HCT116 (cell line): Measurements from ENCODE around the gene STARD4. TPM values are rescaled to one million over a fixed set of nuclear protein-coding genes. Genes with fewer than 3 reads are reported as not detected.

Experiments
- ATAC-seq: fragments of 200-7000 bp; cut with Tn5 transposase; 2 replicates; pipeline ENCODE4 v1.9.1; 2020; ENCODE audit warnings: mild to moderate bottlenecking, moderate library complexity
- Bru-seq: library from RNA; stranded (reverse); fragments of 400-500 nt; gene quantifications from one replicate; lab custom pipeline; 2021; lab: Mats Ljungman, UMichigan
- BruChase-seq, 2 experiments: library from RNA; stranded (reverse); fragments of 400-500 nt; gene quantifications; one replicate each; lab custom pipeline; 2021; lab: Mats Ljungman, UMichigan
- BruUV-seq: library from RNA; stranded (reverse); fragments of 400-500 nt; replicated peaks from 2 replicates; lab custom pipeline; 2021; lab: Mats Ljungman, UMichigan
- CTCF ChIA-PET: fragments of 300-600 bp; sonication (Branson Sonifier 250); formaldehyde crosslinking; loops from one replicate; lab custom pipeline; 2021; ENCODE audit warnings: antibody characterized with exemption; lab: Charles Lee
- POLR2A ChIA-PET: fragments of 300-600, 350-600 bp; sonication (Branson Sonifier 250); formaldehyde crosslinking; loops from one replicate; lab custom pipeline; 2021; ENCODE audit warnings: antibody characterized with exemption; lab: Charles Lee
- RAD21 ChIA-PET, 2 experiments: fragments of 300-600 bp; sonication (Branson Sonifier 250); formaldehyde crosslinking; loops; one replicate each; lab custom pipeline; 2023; ENCODE audit warnings: low total read pairs in 2 of 2; ENCODE audit not compliant: uncharacterized antibody in 2 of 2, unreplicated experiment in 2 of 2, low non-redundant PET in 1 of 2; lab: Charles Lee
- DNase-seq: peaks from one replicate; pipeline ENCODE4 v3.0.0-alpha.2; 2010; ENCODE audit warnings: low read depth, low spot score
- H2AFZ ChIP-seq: fragments of 200-600 bp; shearing (Covaris generic), sonication (generic); 2 replicates; pipeline ENCODE4 v1.6.1; 2017; ENCODE audit warnings: low read depth, mixed run types, mixed read lengths, antibody characterized with exemption, low read length; ENCODE audit not compliant: poor library complexity, severe bottlenecking
- H3K27ac ChIP-seq: 2 replicates; pipeline ENCODE4 v1.5.1; 2012; ENCODE audit warnings: low read depth, low read length
- H3K27me3 ChIP-seq: fragments of 200-600 bp; sonication (generic); 2 replicates; pipeline ENCODE4 v1.6.1; 2016; ENCODE audit warnings: mixed run types, low read length, mixed read lengths; ENCODE audit not compliant: insufficient read depth
- H3K36me3 ChIP-seq, 2 experiments: fragments of 200-500 bp in 1 of 2; fragments of 200-600 bp in 1 of 2; sonication (Bioruptor generic) in 1 of 2; sonication (generic) in 1 of 2; 2 replicates each; pipeline versions ENCODE4 v1.5.1 to v1.6.1; 2014 to 2016; ENCODE audit warnings: low read length in 2 of 2, inconsistent platforms in 1 of 2, mixed read lengths in 1 of 2, mixed run types in 1 of 2; ENCODE audit not compliant: insufficient read depth in 2 of 2, control insufficient read depth in 1 of 2
- H3K4me1 ChIP-seq, 2 experiments: fragments of 200-600 bp in 1 of 2; sonication (generic) in 1 of 2; 2 replicates each; pipeline versions ENCODE4 v1.5.1 to v1.6.1; 2012 to 2017; ENCODE audit warnings: low read length in 2 of 2, inconsistent platforms in 1 of 2, mild to moderate bottlenecking in 1 of 2, mixed read lengths in 1 of 2, mixed run types in 1 of 2, moderate library complexity in 1 of 2; ENCODE audit not compliant: insufficient read depth in 2 of 2, control insufficient read depth in 1 of 2
- H3K4me2 ChIP-seq: fragments of 200-600 bp; sonication (generic); 2 replicates; pipeline ENCODE4 v1.6.1; 2017; ENCODE audit warnings: mixed run types, low read length, mixed read lengths
- H3K4me3 ChIP-seq, 2 experiments: fragments of 200-600 bp in 1 of 2; sonication (generic) in 1 of 2; replicated peaks in 1 of 2; 2 replicates each; pipeline ENCODE4 v1.5.1; 2011 to 2016; ENCODE audit warnings: low read length in 2 of 2, control low read depth in 1 of 2, low read depth in 1 of 2, mild to moderate bottlenecking in 1 of 2, mixed read lengths in 1 of 2, mixed run types in 1 of 2
- H3K79me2 ChIP-seq: fragments of 200-600 bp; sonication (generic); 2 replicates; pipeline ENCODE4 v1.6.1; 2017; ENCODE audit warnings: mild to moderate bottlenecking, mixed run types, low read length, moderate library complexity, mixed read lengths; ENCODE audit not compliant: insufficient read depth
- H3K9ac ChIP-seq: fragments of 200-600 bp; sonication (generic); 2 replicates; pipeline ENCODE4 v1.6.1; 2016; ENCODE audit warnings: low read length, mixed read lengths
- H3K9me2 ChIP-seq: fragments of 200-600 bp; sonication (generic), shearing (Covaris generic); 2 replicates; pipeline ENCODE4 v1.6.1; 2017; ENCODE audit warnings: mixed run types, mild to moderate bottlenecking, moderate library complexity; ENCODE audit not compliant: insufficient read depth
- H3K9me3 ChIP-seq, 2 experiments: fragments of 200-500 bp in 1 of 2; fragments of 200-600 bp in 1 of 2; sonication (Bioruptor generic) in 1 of 2; sonication (generic) in 1 of 2; 2 replicates each; pipeline ENCODE4 v1.6.1; 2014 to 2017; ENCODE audit warnings: low read length in 2 of 2, mixed read lengths in 2 of 2, inconsistent platforms in 1 of 2, low read depth in 1 of 2, mild to moderate bottlenecking in 1 of 2, mixed run types in 1 of 2, moderate library complexity in 1 of 2; ENCODE audit not compliant: control insufficient read depth in 1 of 2, insufficient read depth in 1 of 2
- H4K20me1 ChIP-seq: fragments of 200-600 bp; sonication (generic), shearing (Covaris generic); 2 replicates; pipeline ENCODE4 v1.6.1; 2017; ENCODE audit warnings: mixed run types, mild to moderate bottlenecking, moderate library complexity; ENCODE audit not compliant: insufficient read depth
- CBX3 ChIP-seq: IDR thresholded peaks from 2 replicates; pipeline ENCODE4 v1.6.1; 2012; ENCODE audit warnings: low read depth
- CEBPB ChIP-seq: IDR thresholded peaks from 2 replicates; pipeline ENCODE4 v1.6.1; 2012; ENCODE audit warnings: low read depth
- EGR1 ChIP-seq: IDR thresholded peaks from 2 replicates; pipeline ENCODE4 v1.6.1; 2012; ENCODE audit warnings: low read depth
- ELF1 ChIP-seq: IDR thresholded peaks from 2 replicates; pipeline ENCODE4 v1.6.1; 2012; ENCODE audit warnings: low read depth, borderline replicate concordance
- EZH2 ChIP-seq: fragments of 200-600 bp; sonication (generic); IDR thresholded peaks from 2 replicates; pipeline ENCODE4 v1.6.1; 2017; ENCODE audit warnings: antibody characterized with exemption, mixed run types
- FOSL1 ChIP-seq: IDR thresholded peaks from 2 replicates; pipeline ENCODE4 v1.6.1; 2012; ENCODE audit warnings: low read depth
- RAD21 ChIP-seq: IDR thresholded peaks from 2 replicates; pipeline ENCODE4 v1.6.1; 2012; ENCODE audit warnings: low read depth, mild to moderate bottlenecking
- SIN3A ChIP-seq: IDR thresholded peaks from 2 replicates; pipeline ENCODE4 v1.6.1; 2012; ENCODE audit warnings: low read depth
- SP1 ChIP-seq: IDR thresholded peaks from 2 replicates; pipeline ENCODE4 v1.6.1; 2012; ENCODE audit warnings: low read depth
- SRF ChIP-seq: IDR thresholded peaks from 2 replicates; pipeline ENCODE4 v1.6.1; 2012; ENCODE audit warnings: low read depth
- YY1 ChIP-seq: IDR thresholded peaks from 2 replicates; pipeline ENCODE4 v1.6.1; 2011; ENCODE audit warnings: low read length, low read depth, moderate library complexity, mild to moderate bottlenecking; ENCODE audit not compliant: insufficient replicate concordance; ENCODE audit errors: extremely low read depth
- intact Hi-C: fragments of 100-400 bp; cut with micrococcal nuclease; formaldehyde crosslinking; loops from 2 replicates; pipeline ENCODE4 v1.10.0; 2022
- long read RNA-seq: library from polyadenylated mRNA; unstranded; transcript quantifications from one replicate; pipeline ENCODE4 v2.0.0, GENCODE V29; 2021; ENCODE audit not compliant: unreplicated experiment
- polyA plus RNA-seq: library from polyadenylated mRNA; unstranded; fragments of >200 nt; gene quantifications from 2 replicates; pipeline ENCODE4 v1.2.1, GENCODE V29; 2012; ENCODE audit warnings: missing spikeins
- total RNA-seq: library from RNA; stranded (reverse); gene quantifications from one replicate; pipeline ENCODE4 v1.2.1, GENCODE V29; 2021; ENCODE audit not compliant: unreplicated experiment
- TF ChIP-seq, protein P1 (sequence below): IDR thresholded peaks from 2 replicates; pipeline ENCODE4 v1.6.1; 2012
- TF ChIP-seq, protein P2 (sequence below): IDR thresholded peaks from 2 replicates; pipeline ENCODE4 v1.6.1; 2012; ENCODE audit warnings: low read depth
- TF ChIP-seq, protein P3 (sequence below): IDR thresholded peaks from 2 replicates; pipeline ENCODE4 v1.6.1; 2011; ENCODE audit warnings: mild to moderate bottlenecking, low read length, moderate library complexity; ENCODE audit not compliant: insufficient replicate concordance; ENCODE audit errors: extremely low read depth
- TF ChIP-seq, protein P4 (sequence below), 3 experiments: fragments of 200-600 bp in 1 of 3; sonication (generic) in 1 of 3; IDR thresholded peaks in 2 of 3; conservative IDR thresholded peaks in 1 of 3; 2 replicates each; pipeline ENCODE4 v1.5.1; 2012 to 2017; ENCODE audit warnings: low read depth in 2 of 3, low read length in 2 of 3, antibody characterized with exemption in 1 of 3, borderline replicate concordance in 1 of 3, control low read depth in 1 of 3, mild to moderate bottlenecking in 1 of 3, mixed read lengths in 1 of 3, mixed run types in 1 of 3, moderate library complexity in 1 of 3; ENCODE audit not compliant: insufficient read depth in 1 of 3

The STARD4 gene, protein sequence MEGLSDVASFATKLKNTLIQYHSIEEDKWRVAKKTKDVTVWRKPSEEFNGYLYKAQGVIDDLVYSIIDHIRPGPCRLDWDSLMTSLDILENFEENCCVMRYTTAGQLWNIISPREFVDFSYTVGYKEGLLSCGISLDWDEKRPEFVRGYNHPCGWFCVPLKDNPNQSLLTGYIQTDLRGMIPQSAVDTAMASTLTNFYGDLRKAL
- total RNA-seq: 44.3 TPM
- polyA plus RNA-seq: 18.7 and 20.5 TPM in 2 replicates
- percentile 71 among the genes with signal in this experiment for Bru-seq, nascent RNA
- percentile 91 among the genes with signal in this experiment for BruChase-seq, experiment 1, labeled RNA remaining after a 6-hour chase
- percentile 83 among the genes with signal in this experiment for BruChase-seq, experiment 2, labeled RNA remaining after a 2-hour chase
- long read RNA-seq, full-length matches to known transcripts: 57 of 78 reads
- long read RNA-seq, partial matches to known transcripts: 1 of 78 reads
- long read RNA-seq, other reads (novel, unspliced or antisense): 20 of 78 reads

DNA sequence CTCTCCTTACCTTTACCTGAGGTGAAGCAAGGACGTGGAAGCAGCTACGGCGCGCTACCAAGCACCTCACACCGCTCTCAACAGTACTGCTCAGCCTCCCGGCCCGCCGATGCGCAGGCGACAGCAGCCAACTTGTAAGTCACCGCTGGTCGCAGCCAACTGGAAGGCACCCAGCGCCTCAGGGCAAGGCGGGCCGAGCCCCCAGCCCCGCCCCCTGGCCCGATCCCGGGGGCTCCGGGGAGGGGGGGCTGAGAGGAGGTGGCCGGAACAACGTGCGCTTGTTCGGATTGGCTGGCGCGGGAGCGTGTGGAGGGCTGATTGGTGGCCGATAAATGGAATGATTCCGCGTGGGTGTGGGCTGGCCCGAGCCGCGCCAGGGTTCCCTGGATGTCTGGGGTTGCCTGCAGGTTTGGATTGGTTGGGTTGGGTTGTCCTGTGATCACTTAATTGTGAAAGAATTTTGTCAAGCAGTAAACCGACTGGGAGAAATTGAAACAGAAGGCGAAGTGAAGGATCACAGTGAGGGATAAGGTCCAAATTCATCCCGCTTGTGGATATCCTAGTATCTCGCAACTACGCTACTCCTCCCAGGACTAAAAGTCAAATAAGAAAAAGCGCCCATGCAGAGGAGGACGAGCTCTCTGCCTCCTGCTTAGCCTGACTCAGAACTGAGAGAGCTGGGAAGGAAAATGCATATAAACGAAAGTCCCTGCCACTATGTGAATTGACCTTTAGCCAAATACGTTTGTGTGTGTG is at the start of gene STARD4:
Gene STARD4, minus strand, starts transcription at position 161 of the 756 bp plus-strand sequence. CDS start 5,102 bp downstream, outside the sequence.
- Histone ChIP-seq H3K4me2 (peak within 1 kb of the TSS; percentile 79), H3K4me1 (peaks cover 13 to 22% of the 10 kb centered on the region in 2 experiments), H3K27ac (peak within 1 kb of the TSS; percentile 89), H3K9ac (peak within 1 kb of the TSS; percentile 73), H3K9me3 (no peaks in the 10 kb centered on the region), H4K20me1 (no peaks in the 10 kb centered on the region), H3K36me3 (no peaks in the 10 kb centered on the region), H3K27me3 (no peaks in the 10 kb centered on the region), H3K4me3 (peak within 1 kb of the TSS; percentile 76 to 83), H2AFZ (peak within 1 kb of the TSS; percentile 94), H3K79me2 (peaks cover 36% of the 10 kb centered on the region; the same call in 1 of the 2 replicates), H3K9me2 (no peaks in the 10 kb centered on the region)
- no TSS peak for BruUV-seq
- ChIA-PET CTCF (interaction anchor here (1.5 kb wide), 1 partner anchor 19 kb away, joined by 8 read pairs; no protein-coding TSS in a partner anchor), POLR2A (interaction anchor here (0.6 to 1.0 kb wide), 2 partner anchors 12 to 648 kb away, joined by 3 read pairs; no protein-coding TSS in a partner anchor), RAD21 (no interaction called here)
- intact Hi-C loops: no loop called here
- DNase-seq: peak; percentile 84
- ATAC-seq: peak; percentile 95
- TF ChIP-seq FOSL1 (no peak), EGR1 (peak; percentile 97), RAD21 (no peak), SP1 (peak; percentile 91), EZH2 (no peak), CBX3 (peak; percentile 60; the same call in 1 of the 2 replicates), SIN3A (peak; percentile 76; the same call in 1 of the 2 replicates), YY1 (peak; percentile 76), SRF (no peak), CEBPB (no peak; the same call in 1 of the 2 replicates), ELF1 (no peak)
- TF ChIP-seq, protein P1, sequence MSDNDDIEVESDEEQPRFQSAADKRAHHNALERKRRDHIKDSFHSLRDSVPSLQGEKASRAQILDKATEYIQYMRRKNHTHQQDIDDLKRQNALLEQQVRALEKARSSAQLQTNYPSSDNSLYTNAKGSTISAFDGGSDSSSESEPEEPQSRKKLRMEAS: peak; percentile 73; the same call in 1 of the 2 replicates
- TF ChIP-seq, protein P2, sequence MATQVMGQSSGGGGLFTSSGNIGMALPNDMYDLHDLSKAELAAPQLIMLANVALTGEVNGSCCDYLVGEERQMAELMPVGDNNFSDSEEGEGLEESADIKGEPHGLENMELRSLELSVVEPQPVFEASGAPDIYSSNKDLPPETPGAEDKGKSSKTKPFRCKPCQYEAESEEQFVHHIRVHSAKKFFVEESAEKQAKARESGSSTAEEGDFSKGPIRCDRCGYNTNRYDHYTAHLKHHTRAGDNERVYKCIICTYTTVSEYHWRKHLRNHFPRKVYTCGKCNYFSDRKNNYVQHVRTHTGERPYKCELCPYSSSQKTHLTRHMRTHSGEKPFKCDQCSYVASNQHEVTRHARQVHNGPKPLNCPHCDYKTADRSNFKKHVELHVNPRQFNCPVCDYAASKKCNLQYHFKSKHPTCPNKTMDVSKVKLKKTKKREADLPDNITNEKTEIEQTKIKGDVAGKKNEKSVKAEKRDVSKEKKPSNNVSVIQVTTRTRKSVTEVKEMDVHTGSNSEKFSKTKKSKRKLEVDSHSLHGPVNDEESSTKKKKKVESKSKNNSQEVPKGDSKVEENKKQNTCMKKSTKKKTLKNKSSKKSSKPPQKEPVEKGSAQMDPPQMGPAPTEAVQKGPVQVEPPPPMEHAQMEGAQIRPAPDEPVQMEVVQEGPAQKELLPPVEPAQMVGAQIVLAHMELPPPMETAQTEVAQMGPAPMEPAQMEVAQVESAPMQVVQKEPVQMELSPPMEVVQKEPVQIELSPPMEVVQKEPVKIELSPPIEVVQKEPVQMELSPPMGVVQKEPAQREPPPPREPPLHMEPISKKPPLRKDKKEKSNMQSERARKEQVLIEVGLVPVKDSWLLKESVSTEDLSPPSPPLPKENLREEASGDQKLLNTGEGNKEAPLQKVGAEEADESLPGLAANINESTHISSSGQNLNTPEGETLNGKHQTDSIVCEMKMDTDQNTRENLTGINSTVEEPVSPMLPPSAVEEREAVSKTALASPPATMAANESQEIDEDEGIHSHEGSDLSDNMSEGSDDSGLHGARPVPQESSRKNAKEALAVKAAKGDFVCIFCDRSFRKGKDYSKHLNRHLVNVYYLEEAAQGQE: no peak
- TF ChIP-seq, protein P3, sequence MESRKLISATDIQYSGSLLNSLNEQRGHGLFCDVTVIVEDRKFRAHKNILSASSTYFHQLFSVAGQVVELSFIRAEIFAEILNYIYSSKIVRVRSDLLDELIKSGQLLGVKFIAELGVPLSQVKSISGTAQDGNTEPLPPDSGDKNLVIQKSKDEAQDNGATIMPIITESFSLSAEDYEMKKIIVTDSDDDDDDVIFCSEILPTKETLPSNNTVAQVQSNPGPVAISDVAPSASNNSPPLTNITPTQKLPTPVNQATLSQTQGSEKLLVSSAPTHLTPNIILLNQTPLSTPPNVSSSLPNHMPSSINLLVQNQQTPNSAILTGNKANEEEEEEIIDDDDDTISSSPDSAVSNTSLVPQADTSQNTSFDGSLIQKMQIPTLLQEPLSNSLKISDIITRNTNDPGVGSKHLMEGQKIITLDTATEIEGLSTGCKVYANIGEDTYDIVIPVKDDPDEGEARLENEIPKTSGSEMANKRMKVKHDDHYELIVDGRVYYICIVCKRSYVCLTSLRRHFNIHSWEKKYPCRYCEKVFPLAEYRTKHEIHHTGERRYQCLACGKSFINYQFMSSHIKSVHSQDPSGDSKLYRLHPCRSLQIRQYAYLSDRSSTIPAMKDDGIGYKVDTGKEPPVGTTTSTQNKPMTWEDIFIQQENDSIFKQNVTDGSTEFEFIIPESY: no peak
- TF ChIP-seq, protein P4, sequence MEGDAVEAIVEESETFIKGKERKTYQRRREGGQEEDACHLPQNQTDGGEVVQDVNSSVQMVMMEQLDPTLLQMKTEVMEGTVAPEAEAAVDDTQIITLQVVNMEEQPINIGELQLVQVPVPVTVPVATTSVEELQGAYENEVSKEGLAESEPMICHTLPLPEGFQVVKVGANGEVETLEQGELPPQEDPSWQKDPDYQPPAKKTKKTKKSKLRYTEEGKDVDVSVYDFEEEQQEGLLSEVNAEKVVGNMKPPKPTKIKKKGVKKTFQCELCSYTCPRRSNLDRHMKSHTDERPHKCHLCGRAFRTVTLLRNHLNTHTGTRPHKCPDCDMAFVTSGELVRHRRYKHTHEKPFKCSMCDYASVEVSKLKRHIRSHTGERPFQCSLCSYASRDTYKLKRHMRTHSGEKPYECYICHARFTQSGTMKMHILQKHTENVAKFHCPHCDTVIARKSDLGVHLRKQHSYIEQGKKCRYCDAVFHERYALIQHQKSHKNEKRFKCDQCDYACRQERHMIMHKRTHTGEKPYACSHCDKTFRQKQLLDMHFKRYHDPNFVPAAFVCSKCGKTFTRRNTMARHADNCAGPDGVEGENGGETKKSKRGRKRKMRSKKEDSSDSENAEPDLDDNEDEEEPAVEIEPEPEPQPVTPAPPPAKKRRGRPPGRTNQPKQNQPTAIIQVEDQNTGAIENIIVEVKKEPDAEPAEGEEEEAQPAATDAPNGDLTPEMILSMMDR (IDR thresholded peaks at IDR 0.05 in 2 of 3, conservative IDR thresholded peaks at IDR 0.05 in 1 of 3; ENCODE audit: borderline replicate concordance in 1 of 3, insufficient read depth in 1 of 3, low read depth in 2 of 3, low read length in 2 of 3): no peak
